Measurements from ENCODE around the gene CREB5.
A peak's percentile ranks its signal among the peaks of the same experiment; 100 is the strongest.

GRCh38 chr7:28840592-28840995, 428.3 kb downstream of the CREB5 start:
- TF ChIP-seq POLR2A (IDR thresholded peaks at IDR 0.05) (no peak), POLR2AphosphoS5 (IDR thresholded peaks at IDR 0.05) (no peak)
- TF ChIP-seq, protein P1, sequence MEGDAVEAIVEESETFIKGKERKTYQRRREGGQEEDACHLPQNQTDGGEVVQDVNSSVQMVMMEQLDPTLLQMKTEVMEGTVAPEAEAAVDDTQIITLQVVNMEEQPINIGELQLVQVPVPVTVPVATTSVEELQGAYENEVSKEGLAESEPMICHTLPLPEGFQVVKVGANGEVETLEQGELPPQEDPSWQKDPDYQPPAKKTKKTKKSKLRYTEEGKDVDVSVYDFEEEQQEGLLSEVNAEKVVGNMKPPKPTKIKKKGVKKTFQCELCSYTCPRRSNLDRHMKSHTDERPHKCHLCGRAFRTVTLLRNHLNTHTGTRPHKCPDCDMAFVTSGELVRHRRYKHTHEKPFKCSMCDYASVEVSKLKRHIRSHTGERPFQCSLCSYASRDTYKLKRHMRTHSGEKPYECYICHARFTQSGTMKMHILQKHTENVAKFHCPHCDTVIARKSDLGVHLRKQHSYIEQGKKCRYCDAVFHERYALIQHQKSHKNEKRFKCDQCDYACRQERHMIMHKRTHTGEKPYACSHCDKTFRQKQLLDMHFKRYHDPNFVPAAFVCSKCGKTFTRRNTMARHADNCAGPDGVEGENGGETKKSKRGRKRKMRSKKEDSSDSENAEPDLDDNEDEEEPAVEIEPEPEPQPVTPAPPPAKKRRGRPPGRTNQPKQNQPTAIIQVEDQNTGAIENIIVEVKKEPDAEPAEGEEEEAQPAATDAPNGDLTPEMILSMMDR (IDR thresholded peaks at IDR 0.05), result peak; percentile 12 to 28 (median 21)

Measured in breast epithelium (tissue), 3 donors.